SK-N-SH (cell line): ENCODE data around the gene ATP11B. TPM values are rescaled to one million over a fixed set of nuclear protein-coding genes. Genes with fewer than 3 reads are reported as not detected.

ENCODE experiments used
- CTCF ChIA-PET: fragments of 300-600, 350-600 bp; formaldehyde crosslinking; extraction: SDS; loops from one replicate; lab custom pipeline; 2021; lab: Yijun Ruan, JAX
- POLR2A ChIA-PET: fragments of 350-600 bp; sonication (Branson Sonifier 250); formaldehyde crosslinking; extraction: SDS; loops from one replicate; lab custom pipeline; 2020; ENCODE audit warnings: antibody characterized with exemption, inconsistent platforms; lab: Yijun Ruan, JAX
- DNase-seq: peaks from one replicate; pipeline ENCODE4 v3.0.0; 2012
- H2AFZ ChIP-seq: fragments of 200-600 bp; sonication (generic); 2 replicates; pipeline ENCODE4 v1.8.1; 2016; ENCODE audit warnings: antibody characterized with exemption, mild to moderate bottlenecking, low read depth
- H3F3A ChIP-seq: fragments of 200-600 bp; sonication (generic); replicated peaks from 2 replicates; pipeline ENCODE3; 2016; ENCODE audit warnings: antibody characterized with exemption, mild to moderate bottlenecking; ENCODE audit not compliant: insufficient read depth
- H3K27ac ChIP-seq, 2 experiments: fragments of 200-500 bp in 1 of 2; fragments of 200-600 bp in 1 of 2; sonication (Bioruptor generic) in 1 of 2; sonication (generic), shearing (Covaris generic) in 1 of 2; 2 replicates each; pipeline versions ENCODE4 v1.5.1 to v1.6.1; 2014 to 2016; ENCODE audit warnings: low read depth in 2 of 2, inconsistent platforms in 1 of 2, low read length in 1 of 2, mild to moderate bottlenecking in 1 of 2, mixed read lengths in 1 of 2
- H3K27me3 ChIP-seq: fragments of 200-600 bp; sonication (generic), shearing (Covaris generic); 2 replicates; pipeline ENCODE4 v1.6.1; 2016; ENCODE audit warnings: mixed run types; ENCODE audit not compliant: insufficient read depth
- H3K36me3 ChIP-seq, 2 experiments: fragments of 200-500 bp in 1 of 2; fragments of 200-600 bp in 1 of 2; sonication (Bioruptor generic) in 1 of 2; sonication (generic) in 1 of 2; replicated peaks in 1 of 2; 2 replicates each; pipeline versions ENCODE3 to v1.5.1; 2014 to 2016; ENCODE audit warnings: low read length in 1 of 2, mild to moderate bottlenecking in 1 of 2; ENCODE audit not compliant: insufficient read depth in 2 of 2, control insufficient read depth in 1 of 2
- H3K4me1 ChIP-seq, 2 experiments: fragments of 200-500 bp in 1 of 2; fragments of 200-600 bp in 1 of 2; sonication (Bioruptor generic) in 1 of 2; sonication (generic), shearing (Covaris generic) in 1 of 2; 2 replicates each; pipeline versions ENCODE4 v1.5.1 to v1.6.1; 2014 to 2016; ENCODE audit warnings: low read depth in 1 of 2, low read length in 1 of 2, mixed run types in 1 of 2; ENCODE audit not compliant: insufficient read depth in 2 of 2, control insufficient read depth in 1 of 2
- H3K4me2 ChIP-seq: fragments of 200-600 bp; sonication (generic), shearing (Covaris generic); 2 replicates; pipeline ENCODE4 v1.6.1; 2017; ENCODE audit warnings: mixed run types
- H3K4me3 ChIP-seq, 2 experiments: fragments of 200-500 bp in 1 of 2; fragments of 200-600 bp in 1 of 2; sonication (Bioruptor generic) in 1 of 2; sonication (generic), shearing (Covaris generic) in 1 of 2; 2 replicates each; pipeline versions ENCODE4 v1.5.1 to v1.8.1; 2014 to 2016; ENCODE audit warnings: low read depth in 2 of 2, inconsistent platforms in 1 of 2, low read length in 1 of 2, mild to moderate bottlenecking in 1 of 2, mixed read lengths in 1 of 2, moderate library complexity in 1 of 2
- H3K79me2 ChIP-seq: fragments of 200-600 bp; sonication (generic); 2 replicates; pipeline ENCODE4 v1.8.1; 2017; ENCODE audit warnings: mild to moderate bottlenecking; ENCODE audit not compliant: insufficient read depth
- H3K9ac ChIP-seq: fragments of 200-600 bp; sonication (generic); 2 replicates; pipeline ENCODE4 v1.6.1; 2017; ENCODE audit warnings: mixed run types
- H3K9me2 ChIP-seq: fragments of 200-600 bp; sonication (generic); 2 replicates; pipeline ENCODE4 v1.6.1; 2017; ENCODE audit warnings: mixed run types
- H3K9me3 ChIP-seq: fragments of 200-600 bp; sonication (generic); 2 replicates; pipeline ENCODE4 v1.6.1; 2017; ENCODE audit warnings: mixed run types, mild to moderate bottlenecking, moderate library complexity
- H4K20me1 ChIP-seq: fragments of 200-600 bp; sonication (generic); 2 replicates; pipeline ENCODE4 v1.6.1; 2017; ENCODE audit warnings: mild to moderate bottlenecking, mixed run types; ENCODE audit not compliant: insufficient read depth
- EZH2phosphoT487 ChIP-seq: fragments of 200-600 bp; sonication (generic); IDR thresholded peaks from 2 replicates; pipeline ENCODE4 v1.6.1; 2017; ENCODE audit warnings: low read depth, mixed run types, mild to moderate bottlenecking, antibody characterized with exemption, moderate library complexity, borderline replicate concordance
- FOSL2 ChIP-seq: IDR thresholded peaks from 2 replicates; pipeline ENCODE4 v1.4.0; 2012; ENCODE audit warnings: low read depth, mild to moderate bottlenecking, moderate library complexity, borderline replicate concordance
- FOXM1 ChIP-seq: IDR thresholded peaks from 2 replicates; pipeline ENCODE4 v1.4.0; 2012; ENCODE audit warnings: low read depth, mild to moderate bottlenecking
- GATA2 ChIP-seq: sonication (generic); formaldehyde crosslinking; IDR thresholded peaks from 2 replicates; pipeline ENCODE4 v1.5.0; 2020; ENCODE audit warnings: mild to moderate bottlenecking, missing genetic modification reagents
- MEF2A ChIP-seq: IDR thresholded peaks from 2 replicates; pipeline ENCODE4 v1.4.0; 2012; ENCODE audit warnings: low read depth, borderline replicate concordance
- MXI1 ChIP-seq: IDR thresholded peaks from 2 replicates; pipeline ENCODE4 v1.6.1; 2012; ENCODE audit warnings: mild to moderate bottlenecking, low read depth, low read length, improper control_type of control experiment
- NFIC ChIP-seq: IDR thresholded peaks from 2 replicates; pipeline ENCODE4 v1.4.0; 2012; ENCODE audit warnings: borderline replicate concordance
- NRF1 ChIP-seq: IDR thresholded peaks from 2 replicates; pipeline ENCODE4 v1.6.1; 2012; ENCODE audit warnings: low read depth, mild to moderate bottlenecking, low read length
- RCOR1 ChIP-seq: fragments of 150-350 bp; IDR thresholded peaks from 2 replicates; pipeline ENCODE4 v1.6.1; 2017; ENCODE audit warnings: antibody characterized with exemption, low read length
- SMC3 ChIP-seq: IDR thresholded peaks from 2 replicates; pipeline ENCODE4 v1.6.1; 2012; ENCODE audit warnings: low read depth, low read length, improper control_type of control experiment
- TAF1 ChIP-seq: IDR thresholded peaks from 2 replicates; pipeline ENCODE4 v1.6.1; 2012; ENCODE audit warnings: low read depth, mild to moderate bottlenecking, low read length, moderate library complexity, borderline replicate concordance
- TCF12 ChIP-seq: IDR thresholded peaks from 2 replicates; pipeline ENCODE4 v1.4.0; 2012
- TEAD4 ChIP-seq: IDR thresholded peaks from 2 replicates; pipeline ENCODE4 v1.4.0; 2012; ENCODE audit warnings: mild to moderate bottlenecking, borderline replicate concordance; ENCODE audit not compliant: insufficient read depth
- whole genome bisulfite sequencing: methylation state at CpG from one replicate; pipeline ENCODE4 v1.1.6; 2017; ENCODE audit warnings: low lambda C conversion rate; 5-methylcytosine and 5-hydroxymethylcytosine counted together
- polyA plus RNA-seq, 3 experiments: library from polyadenylated mRNA; depleted of rRNA; stranded (reverse); fragments of >200 nt; gene quantifications; 2 replicates each; pipeline ENCODE4 v1.2.3, GENCODE V29; 2012
- TF ChIP-seq, protein P1 (sequence below): fragments of 200-600 bp; sonication (generic); IDR thresholded peaks from 2 replicates; pipeline ENCODE4 v1.6.1; 2017; ENCODE audit warnings: antibody characterized with exemption, mild to moderate bottlenecking, moderate library complexity
- TF ChIP-seq, protein P2 (sequence below): IDR thresholded peaks from 2 replicates; pipeline ENCODE4 v1.6.1; 2012; ENCODE audit warnings: mild to moderate bottlenecking, low read depth, low read length, moderate library complexity
- TF ChIP-seq, protein P3 (sequence below): IDR thresholded peaks from 2 replicates; pipeline ENCODE4; 2012
- TF ChIP-seq, protein P4 (sequence below): fragments of 150-350 bp; IDR thresholded peaks from 2 replicates; pipeline ENCODE4 v1.6.1; 2016; ENCODE audit warnings: mild to moderate bottlenecking, low read depth, low read length
- TF ChIP-seq, protein P5 (sequence below): IDR thresholded peaks from 2 replicates; pipeline ENCODE4 v1.4.0; 2012; ENCODE audit warnings: low read depth
- TF ChIP-seq, protein P6 (sequence below): IDR thresholded peaks from 2 replicates; pipeline ENCODE4 v1.4.0; 2012; ENCODE audit warnings: low read depth, borderline replicate concordance

Gene ATP11B
- polyA plus RNA-seq, 1 of the 3 experiments (the other 2 are of a cell fraction), result 8.7 TPM

DNA sequence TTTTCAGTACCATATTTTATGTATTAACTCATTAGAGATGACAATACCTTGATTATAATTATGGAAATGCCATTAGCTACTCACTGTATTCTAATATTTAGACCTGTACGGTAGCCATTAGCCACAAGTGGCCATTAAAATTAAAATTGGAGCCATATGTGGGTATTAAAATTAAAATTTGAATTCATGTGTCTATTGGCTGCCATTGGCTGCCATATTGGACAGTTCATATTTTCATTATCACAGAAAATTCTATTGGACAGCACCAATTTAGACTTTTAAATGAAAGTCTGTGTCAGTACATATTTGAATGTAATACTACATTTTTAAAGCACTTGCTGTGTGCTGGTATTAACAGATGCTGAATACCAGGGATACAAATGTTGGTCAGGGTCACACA, 3.0 kb downstream of the ATP11B start:
- 97% methylated on average over 1 of the region's 1 CpG for WGBS
- ChIA-PET CTCF (interaction anchor here (0.6 kb wide), 1 partner anchor 703 kb away, joined by 3 read pairs; no protein-coding TSS in a partner anchor), POLR2A (no interaction called here)

More for the DNA sequence above, 3.0 kb downstream of the ATP11B start:
- no peak overlapping the region for H3K27ac ChIP-seq
- H3K9me3 ChIP-seq, result no peaks in the 10 kb centered on the region
- no peak overlapping the region for H3K9ac ChIP-seq
- no peak overlapping the region; the same call in 1 of the 2 replicates for H2AFZ ChIP-seq
- peaks cover 5 to 8% of the 10 kb centered on the region in 2 experiments; a peak in 3 of 4 replicates for H3K4me1 ChIP-seq
- no peak overlapping the region for H3K4me3 ChIP-seq
- no peaks in the 10 kb centered on the region for H3K27me3 ChIP-seq
- peaks cover 0 to 5% of the 10 kb centered on the region in 2 experiments for H3K36me3 ChIP-seq
- H4K20me1 ChIP-seq, result peaks cover 37% of the 10 kb centered on the region
- no peaks in the 10 kb centered on the region for H3K9me2 ChIP-seq
- no peak for TF ChIP-seq RCOR1
- TF ChIP-seq TCF12, result no peak
- no peak for TF ChIP-seq NFIC
- TF ChIP-seq, protein P1, sequence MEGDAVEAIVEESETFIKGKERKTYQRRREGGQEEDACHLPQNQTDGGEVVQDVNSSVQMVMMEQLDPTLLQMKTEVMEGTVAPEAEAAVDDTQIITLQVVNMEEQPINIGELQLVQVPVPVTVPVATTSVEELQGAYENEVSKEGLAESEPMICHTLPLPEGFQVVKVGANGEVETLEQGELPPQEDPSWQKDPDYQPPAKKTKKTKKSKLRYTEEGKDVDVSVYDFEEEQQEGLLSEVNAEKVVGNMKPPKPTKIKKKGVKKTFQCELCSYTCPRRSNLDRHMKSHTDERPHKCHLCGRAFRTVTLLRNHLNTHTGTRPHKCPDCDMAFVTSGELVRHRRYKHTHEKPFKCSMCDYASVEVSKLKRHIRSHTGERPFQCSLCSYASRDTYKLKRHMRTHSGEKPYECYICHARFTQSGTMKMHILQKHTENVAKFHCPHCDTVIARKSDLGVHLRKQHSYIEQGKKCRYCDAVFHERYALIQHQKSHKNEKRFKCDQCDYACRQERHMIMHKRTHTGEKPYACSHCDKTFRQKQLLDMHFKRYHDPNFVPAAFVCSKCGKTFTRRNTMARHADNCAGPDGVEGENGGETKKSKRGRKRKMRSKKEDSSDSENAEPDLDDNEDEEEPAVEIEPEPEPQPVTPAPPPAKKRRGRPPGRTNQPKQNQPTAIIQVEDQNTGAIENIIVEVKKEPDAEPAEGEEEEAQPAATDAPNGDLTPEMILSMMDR, result no peak
- no peak for TF ChIP-seq TAF1
- TF ChIP-seq TEAD4, result no peak
- TF ChIP-seq GATA2 (CRISPR knock-in tag), result no peak
- TF ChIP-seq SMC3, result no peak
- TF ChIP-seq, protein P2, sequence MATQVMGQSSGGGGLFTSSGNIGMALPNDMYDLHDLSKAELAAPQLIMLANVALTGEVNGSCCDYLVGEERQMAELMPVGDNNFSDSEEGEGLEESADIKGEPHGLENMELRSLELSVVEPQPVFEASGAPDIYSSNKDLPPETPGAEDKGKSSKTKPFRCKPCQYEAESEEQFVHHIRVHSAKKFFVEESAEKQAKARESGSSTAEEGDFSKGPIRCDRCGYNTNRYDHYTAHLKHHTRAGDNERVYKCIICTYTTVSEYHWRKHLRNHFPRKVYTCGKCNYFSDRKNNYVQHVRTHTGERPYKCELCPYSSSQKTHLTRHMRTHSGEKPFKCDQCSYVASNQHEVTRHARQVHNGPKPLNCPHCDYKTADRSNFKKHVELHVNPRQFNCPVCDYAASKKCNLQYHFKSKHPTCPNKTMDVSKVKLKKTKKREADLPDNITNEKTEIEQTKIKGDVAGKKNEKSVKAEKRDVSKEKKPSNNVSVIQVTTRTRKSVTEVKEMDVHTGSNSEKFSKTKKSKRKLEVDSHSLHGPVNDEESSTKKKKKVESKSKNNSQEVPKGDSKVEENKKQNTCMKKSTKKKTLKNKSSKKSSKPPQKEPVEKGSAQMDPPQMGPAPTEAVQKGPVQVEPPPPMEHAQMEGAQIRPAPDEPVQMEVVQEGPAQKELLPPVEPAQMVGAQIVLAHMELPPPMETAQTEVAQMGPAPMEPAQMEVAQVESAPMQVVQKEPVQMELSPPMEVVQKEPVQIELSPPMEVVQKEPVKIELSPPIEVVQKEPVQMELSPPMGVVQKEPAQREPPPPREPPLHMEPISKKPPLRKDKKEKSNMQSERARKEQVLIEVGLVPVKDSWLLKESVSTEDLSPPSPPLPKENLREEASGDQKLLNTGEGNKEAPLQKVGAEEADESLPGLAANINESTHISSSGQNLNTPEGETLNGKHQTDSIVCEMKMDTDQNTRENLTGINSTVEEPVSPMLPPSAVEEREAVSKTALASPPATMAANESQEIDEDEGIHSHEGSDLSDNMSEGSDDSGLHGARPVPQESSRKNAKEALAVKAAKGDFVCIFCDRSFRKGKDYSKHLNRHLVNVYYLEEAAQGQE, result no peak
- TF ChIP-seq, protein P3, sequence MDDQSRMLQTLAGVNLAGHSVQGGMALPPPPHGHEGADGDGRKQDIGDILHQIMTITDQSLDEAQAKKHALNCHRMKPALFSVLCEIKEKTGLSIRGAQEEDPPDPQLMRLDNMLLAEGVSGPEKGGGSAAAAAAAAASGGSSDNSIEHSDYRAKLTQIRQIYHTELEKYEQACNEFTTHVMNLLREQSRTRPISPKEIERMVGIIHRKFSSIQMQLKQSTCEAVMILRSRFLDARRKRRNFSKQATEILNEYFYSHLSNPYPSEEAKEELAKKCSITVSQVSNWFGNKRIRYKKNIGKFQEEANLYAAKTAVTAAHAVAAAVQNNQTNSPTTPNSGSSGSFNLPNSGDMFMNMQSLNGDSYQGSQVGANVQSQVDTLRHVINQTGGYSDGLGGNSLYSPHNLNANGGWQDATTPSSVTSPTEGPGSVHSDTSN, result no peak
- no peak for TF ChIP-seq FOXM1
- TF ChIP-seq EZH2phosphoT487, result no peak
- TF ChIP-seq, protein P4, sequence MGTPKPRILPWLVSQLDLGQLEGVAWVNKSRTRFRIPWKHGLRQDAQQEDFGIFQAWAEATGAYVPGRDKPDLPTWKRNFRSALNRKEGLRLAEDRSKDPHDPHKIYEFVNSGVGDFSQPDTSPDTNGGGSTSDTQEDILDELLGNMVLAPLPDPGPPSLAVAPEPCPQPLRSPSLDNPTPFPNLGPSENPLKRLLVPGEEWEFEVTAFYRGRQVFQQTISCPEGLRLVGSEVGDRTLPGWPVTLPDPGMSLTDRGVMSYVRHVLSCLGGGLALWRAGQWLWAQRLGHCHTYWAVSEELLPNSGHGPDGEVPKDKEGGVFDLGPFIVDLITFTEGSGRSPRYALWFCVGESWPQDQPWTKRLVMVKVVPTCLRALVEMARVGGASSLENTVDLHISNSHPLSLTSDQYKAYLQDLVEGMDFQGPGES, result no peak
- TF ChIP-seq, protein P5, sequence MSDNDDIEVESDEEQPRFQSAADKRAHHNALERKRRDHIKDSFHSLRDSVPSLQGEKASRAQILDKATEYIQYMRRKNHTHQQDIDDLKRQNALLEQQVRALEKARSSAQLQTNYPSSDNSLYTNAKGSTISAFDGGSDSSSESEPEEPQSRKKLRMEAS, result no peak
- no peak for TF ChIP-seq NRF1
- no peak for TF ChIP-seq MXI1
- TF ChIP-seq, protein P6, sequence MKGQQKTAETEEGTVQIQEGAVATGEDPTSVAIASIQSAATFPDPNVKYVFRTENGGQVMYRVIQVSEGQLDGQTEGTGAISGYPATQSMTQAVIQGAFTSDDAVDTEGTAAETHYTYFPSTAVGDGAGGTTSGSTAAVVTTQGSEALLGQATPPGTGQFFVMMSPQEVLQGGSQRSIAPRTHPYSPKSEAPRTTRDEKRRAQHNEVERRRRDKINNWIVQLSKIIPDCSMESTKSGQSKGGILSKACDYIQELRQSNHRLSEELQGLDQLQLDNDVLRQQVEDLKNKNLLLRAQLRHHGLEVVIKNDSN, result no peak
- no peak for TF ChIP-seq FOSL2
- TF ChIP-seq MEF2A, result no peak
- no peak for DNase-seq
- H3K79me2 ChIP-seq, result peaks cover 76% of the 10 kb centered on the region
- 0 out of 2 replicates have a peak overlapping the region, but pooled peaks have one; percentile 77 for H3K4me2 ChIP-seq
- H3F3A ChIP-seq, result peaks cover 2% of the 10 kb centered on the region
